Putamen (tissue), 1 donor: Measurements from ENCODE around the gene OR6Q1.

ENCODE experiments used
- DNase-seq: peaks from one replicate; pipeline ENCODE4 v3.0.0-alpha.2; 2016; ENCODE audit warnings: low spot score

The OR6Q1 gene

GRCh38 chr11:58058276-58059006, 27.7 kb downstream of the OR6Q1 start:
- no peak for DNase-seq

GRCh38 chr11:58059007-58059350, 28.2 kb downstream of the OR6Q1 start:
- DNase-seq, result no peak

- DNase-seq, result no peak
Measured at GRCh38 chr11:58060535-58060934, 29.8 kb downstream of the OR6Q1 start.

GRCh38 chr11:58060939-58061672, 30.4 kb downstream of the OR6Q1 start:
- no peak for DNase-seq

- DNase-seq, result no peak
Measured at GRCh38 chr11:58061813-58062212, 31.1 kb downstream of the OR6Q1 start.

- no peak for DNase-seq
Measured at GRCh38 chr11:58067685-58068084, 36.9 kb downstream of the OR6Q1 start.

- DNase-seq, result no peak
Measured at GRCh38 chr11:58068655-58069054, 37.9 kb downstream of the OR6Q1 start.

- no peak for DNase-seq
Measured at GRCh38 chr11:58070585-58070984, 39.8 kb downstream of the OR6Q1 start.

- no peak for DNase-seq
Measured at GRCh38 chr11:58075781-58076180, 45.0 kb downstream of the OR6Q1 start.
